Kidney (tissue), 14 donors: ENCODE data around the gene TRPM3. TPM values are rescaled to one million over a fixed set of nuclear protein-coding genes. Genes with fewer than 3 reads are reported as not detected.

Experiments used
- DNase-seq, 5 donors: peaks; one replicate each; pipeline ENCODE4 v3.0.0-alpha.2; 2013 to 2020
- FAIRE-seq: peaks from 2 replicates; lab custom pipeline; 2012; peaks lifted over from hg19 to GRCh38; lab: Jason Lieb, UNC
- H3K27ac ChIP-seq, 2 donors: one replicate each; pipeline ENCODE4 v1.7.0; 2013; ENCODE audit warnings: low read depth in 2 of 2, low read length in 2 of 2, inconsistent platforms in 1 of 2
- H3K27me3 ChIP-seq: one replicate; pipeline ENCODE4 v1.7.1; 2013; ENCODE audit warnings: low read length, inconsistent platforms; ENCODE audit not compliant: control insufficient read depth, insufficient read depth
- H3K36me3 ChIP-seq, 3 donors: one replicate each; pipeline versions ENCODE4 v1.7.0 to v1.7.1; 2013; ENCODE audit warnings: low read length in 3 of 3, control low read depth in 1 of 3, inconsistent platforms in 1 of 3; ENCODE audit not compliant: insufficient read depth in 3 of 3, control insufficient read depth in 2 of 3
- H3K4me1 ChIP-seq, 3 donors: one replicate each; pipeline versions ENCODE4 v1.7.0 to v1.7.1; 2013; ENCODE audit warnings: low read length in 3 of 3, inconsistent platforms in 1 of 3, low read depth in 1 of 3; ENCODE audit not compliant: control insufficient read depth in 2 of 3, insufficient read depth in 2 of 3
- H3K4me3 ChIP-seq, 3 donors: one replicate each; pipeline versions ENCODE4 v1.7.0 to v1.8.1; 2013; ENCODE audit warnings: low read length in 3 of 3, control low read depth in 1 of 3, inconsistent platforms in 1 of 3
- H3K9ac ChIP-seq, 3 donors: one replicate each; pipeline versions ENCODE4 v1.7.0 to v1.7.1; 2013; ENCODE audit warnings: low read length in 3 of 3, control low read depth in 1 of 3, inconsistent platforms in 1 of 3
- H3K9me3 ChIP-seq, 3 donors: one replicate each; pipeline versions ENCODE4 v1.7.0 to v1.7.1; 2013; ENCODE audit warnings: low read length in 3 of 3, control low read depth in 1 of 3, inconsistent platforms in 1 of 3; ENCODE audit not compliant: control insufficient read depth in 2 of 3, insufficient read depth in 1 of 3
- CTCF ChIP-seq: IDR thresholded peaks from 3 replicates; pipeline ENCODE4 v1.5.1; 2012; ENCODE audit warnings: mild to moderate bottlenecking, moderate library complexity, borderline replicate concordance; ENCODE audit not compliant: insufficient read depth; ENCODE audit errors: extremely low read depth
- intact Hi-C: fragments of 100-400 bp; cut with DNase I; formaldehyde crosslinking; loops from one replicate; pipeline ENCODE4 v1.11.1; 2022
- polyA plus RNA-seq: library from polyadenylated mRNA; stranded (reverse); fragments of 350-450 nt; fragmentation: Illumina TruSeq; extraction: RNeasy Lipid Tissue Mini Kit (QIAGEN cat#74804); gene quantifications from one replicate; pipeline ENCODE4 v1.2.3, GENCODE V29; 2014; ENCODE audit warnings: low read depth, low replicate concordance; ENCODE audit not compliant: insufficient read depth
- total RNA-seq: library from RNA; stranded (reverse); fragmentation: NEBNext Ultra II Directional; extraction: Animal tissue kit (Norgen Biotek cat#: 25700); gene quantifications from one replicate; pipeline ENCODE4 v1.2.1, GENCODE V29; 2021
- donor health status: control.
- donor health status: control.
- donor health status: control.
- donor health status: control.
- donor health status: control.
- donor health status: DM: yes; HTN: yes; CAD: no.
- donor health status: Normal renal cell carcinoma (clear cell type).

Gene TRPM3
- total and polyA plus RNA-seq, 2 donors from 2014 or later: 8.8 to 11.4 TPM

GRCh38 chr9:70491426-70492318 is 629.7 kb downstream of the TRPM3 start:
- FAIRE-seq: no peak
- Histone ChIP-seq H3K9ac (no peak overlapping the region), H3K4me3 (no peak overlapping the region), H3K36me3 (no peaks in the 10 kb centered on the region), H3K9me3 (no peaks in the 10 kb centered on the region), H3K27ac (peak overlapping the region in 1 of 2 donors; percentile 10), H3K27me3 (no peaks in the 10 kb centered on the region), H3K4me1 (peaks cover 0 to 22% (median 15%) of the 10 kb centered on the region in 3 donors)
- intact Hi-C loops: no loop called here
- no peak for DNase-seq
- no peak for TF ChIP-seq CTCF

DNA sequence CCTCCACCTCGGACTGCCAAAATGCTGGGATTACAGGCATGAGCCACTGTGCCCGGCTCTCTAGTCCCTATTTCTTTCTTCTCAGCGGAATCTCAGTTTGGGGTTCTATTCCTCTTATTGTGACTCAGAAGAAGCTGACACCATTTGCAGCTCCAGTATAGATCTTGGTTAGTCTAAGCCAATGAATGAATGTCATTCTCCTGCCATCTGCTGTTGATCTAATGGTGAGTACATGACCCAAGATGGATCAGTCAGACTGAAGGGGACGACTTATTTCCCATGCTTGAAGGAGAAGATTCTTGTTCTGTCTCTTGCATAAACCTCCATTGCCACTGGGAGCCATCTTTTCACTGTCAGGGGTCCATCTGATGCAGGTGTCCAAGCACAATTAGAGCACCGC is 630.9 kb downstream of the TRPM3 start:
- no peak for FAIRE-seq
- TF ChIP-seq CTCF: no peak
- Histone ChIP-seq H3K9me3 (no peaks in the 10 kb centered on the region), H3K27me3 (no peaks in the 10 kb centered on the region), H3K4me1 (peaks cover 0 to 34% (median 16%) of the 10 kb centered on the region in 3 donors), H3K27ac (no peak overlapping the region), H3K36me3 (no peaks in the 10 kb centered on the region), H3K4me3 (no peak overlapping the region), H3K9ac (peak overlapping the region in 1 of 3 donors; percentile 13)
- intact Hi-C loops: no loop called here
- no peak for DNase-seq

GRCh38 chr9:70488793-70489105 is 632.7 kb downstream of the TRPM3 start:
- no peak overlapping the region for H3K4me3 ChIP-seq
- no peaks in the 10 kb centered on the region for H3K27me3 ChIP-seq
- H3K27ac ChIP-seq: peak overlapping the region; percentile 38 to 66
- no peak for TF ChIP-seq CTCF
- H3K9me3 ChIP-seq: no peaks in the 10 kb centered on the region
- FAIRE-seq: no peak
- no peaks in the 10 kb centered on the region for H3K36me3 ChIP-seq
- H3K9ac ChIP-seq: no peak overlapping the region
- intact Hi-C loops: no loop called here
- DNase-seq: no peak
- peaks cover 0 to 48% (median 21%) of the 10 kb centered on the region in 3 donors for H3K4me1 ChIP-seq
